Spinal cord (tissue), 10 donors: ENCODE results near the gene GAREM1. TPM values are rescaled to one million over a fixed set of nuclear protein-coding genes. Genes with fewer than 3 reads are reported as not detected.

Source experiments
- DNase-seq, 6 donors: peaks; one replicate each; pipeline versions ENCODE4 v3.0.0 to v3.0.0-alpha.2; 2013 to 2015; ENCODE audit warnings: low spot score in 6 of 6, low read depth in 4 of 6
- H3K27ac ChIP-seq: one replicate; pipeline ENCODE4 v1.5.1; 2013; ENCODE audit warnings: low read depth, low read length, control low read depth
- H3K27me3 ChIP-seq: one replicate; pipeline ENCODE4 v1.6.1; 2013; ENCODE audit warnings: low read length; ENCODE audit not compliant: control insufficient read depth, insufficient read depth
- H3K36me3 ChIP-seq: one replicate; pipeline ENCODE4 v1.6.1; 2013; ENCODE audit warnings: low read length; ENCODE audit not compliant: control insufficient read depth, insufficient read depth
- H3K4me1 ChIP-seq: one replicate; pipeline ENCODE4 v1.6.1; 2013; ENCODE audit warnings: low read length; ENCODE audit not compliant: control insufficient read depth, insufficient read depth
- H3K4me3 ChIP-seq: one replicate; pipeline ENCODE4 v1.5.1; 2013; ENCODE audit warnings: low read depth, low read length, control low read depth
- H3K9me3 ChIP-seq: one replicate; pipeline ENCODE4 v1.6.1; 2013; ENCODE audit warnings: low read length; ENCODE audit not compliant: control insufficient read depth, insufficient read depth
- WGBS: methylation state at CpG from one replicate; pipeline ENCODE4 v1.1.5; 2013; ENCODE audit warnings: missing lambda C conversion rate; ENCODE audit not compliant: insufficient coverage; 5-methylcytosine and 5-hydroxymethylcytosine counted together
- polyA plus RNA-seq, 2 donors: library from polyadenylated mRNA; unstranded; fragments of 120-200 nt; gene quantifications; one replicate each; pipeline ENCODE4 v1.2.1, GENCODE V29; 2013; ENCODE audit not compliant: insufficient read length in 2 of 2
- total RNA-seq, 2 donors: library from RNA; depleted of rRNA in 1 of 2; stranded (reverse); fragments of 120-200 nt in 1 of 2; fragments of >200 nt in 1 of 2; gene quantifications; one replicate each; pipeline versions ENCODE4 v1.2.3 to v1.2.4, GENCODE V29; 2013 to 2014
- donor health status: healthy.

The GAREM1 gene
- total and polyA plus RNA-seq, 4 donors, result 12.3 to 19.7 (median 16.6) TPM

GRCh38 chr18:32380559-32380958, 90.1 kb downstream of the GAREM1 start:
- Histone ChIP-seq H3K27ac (no peak overlapping the region), H3K36me3 (no peaks in the 10 kb centered on the region), H3K4me3 (no peak overlapping the region), H3K4me1 (no peaks in the 10 kb centered on the region), H3K27me3 (no peaks in the 10 kb centered on the region), H3K9me3 (no peaks in the 10 kb centered on the region)
- WGBS, result no CpG with 5 or more reads among the region's 1 CpG
- DNase-seq, result no peak

- no peak for DNase-seq
- WGBS, result 100% methylated on average over 3 of the region's 7 CpGs
- Histone ChIP-seq H3K4me3 (no peak overlapping the region), H3K27ac (no peak overlapping the region), H3K27me3 (no peaks in the 10 kb centered on the region), H3K9me3 (no peaks in the 10 kb centered on the region), H3K4me1 (no peaks in the 10 kb centered on the region), H3K36me3 (no peaks in the 10 kb centered on the region)
These were observed 90.8 kb downstream of the GAREM1 start for GRCh38 chr18:32379891-32380290.

- Histone ChIP-seq H3K27ac (no peak overlapping the region), H3K4me1 (no peaks in the 10 kb centered on the region), H3K9me3 (no peaks in the 10 kb centered on the region), H3K36me3 (no peaks in the 10 kb centered on the region), H3K4me3 (no peak overlapping the region), H3K27me3 (no peaks in the 10 kb centered on the region)
- 87% methylated on average over 2 of the region's 4 CpGs for WGBS
- no peak for DNase-seq
These were observed 92.0 kb downstream of the GAREM1 start for GRCh38 chr18:32378705-32379104.

- Histone ChIP-seq H3K4me3 (no peak overlapping the region), H3K27me3 (no peaks in the 10 kb centered on the region), H3K36me3 (no peaks in the 10 kb centered on the region), H3K9me3 (no peaks in the 10 kb centered on the region), H3K27ac (no peak overlapping the region), H3K4me1 (no peaks in the 10 kb centered on the region)
- peak in 3 of 6 donors; percentile 12 to 43 (median 38) for DNase-seq
- no CpG with 5 or more reads among the region's 3 CpGs for WGBS
These were observed 96.7 kb downstream of the GAREM1 start for GRCh38 chr18:32373995-32374394.

GRCh38 chr18:32373505-32373904, 97.2 kb downstream of the GAREM1 start:
- Histone ChIP-seq H3K4me3 (no peak overlapping the region), H3K27ac (no peak overlapping the region), H3K27me3 (no peaks in the 10 kb centered on the region), H3K4me1 (no peaks in the 10 kb centered on the region), H3K9me3 (no peaks in the 10 kb centered on the region), H3K36me3 (no peaks in the 10 kb centered on the region)
- DNase-seq, result no peak
- no CpG with 5 or more reads among the region's 4 CpGs for WGBS

GRCh38 chr18:32372381-32373061, 98.2 kb downstream of the GAREM1 start:
- no peaks in the 10 kb centered on the region for H3K36me3 ChIP-seq
- H3K4me1 ChIP-seq, result peaks cover 3% of the 10 kb centered on the region
- no CpG with 5 or more reads among the region's 3 CpGs for WGBS
- H3K9me3 ChIP-seq, result no peaks in the 10 kb centered on the region
- no peaks in the 10 kb centered on the region for H3K27me3 ChIP-seq
- no peak overlapping the region for H3K4me3 ChIP-seq
- no peak overlapping the region for H3K27ac ChIP-seq
- no peak for DNase-seq

- 100% methylated on average over 1 of the region's 2 CpGs for WGBS
These were observed 98.7 kb downstream of the GAREM1 start for GRCh38 chr18:32372047-32372380.

GRCh38 chr18:32371384-32371783, 99.3 kb downstream of the GAREM1 start:
- WGBS, result 89% methylated on average over 2 of the region's 2 CpGs
- peaks cover 3% of the 10 kb centered on the region for H3K4me1 ChIP-seq
- H3K27me3 ChIP-seq, result no peaks in the 10 kb centered on the region
- DNase-seq, result no peak
- no peak overlapping the region for H3K27ac ChIP-seq
- H3K9me3 ChIP-seq, result no peaks in the 10 kb centered on the region
- H3K36me3 ChIP-seq, result no peaks in the 10 kb centered on the region
- H3K4me3 ChIP-seq, result no peak overlapping the region

More at GRCh38 chr18:32372047-32372380, 98.7 kb downstream of the GAREM1 start:
- H3K4me3 ChIP-seq, result no peak overlapping the region
- no peak for DNase-seq
- peaks cover 3% of the 10 kb centered on the region for H3K4me1 ChIP-seq
- H3K9me3 ChIP-seq, result no peaks in the 10 kb centered on the region
- H3K27ac ChIP-seq, result no peak overlapping the region
- H3K27me3 ChIP-seq, result no peaks in the 10 kb centered on the region
- no peaks in the 10 kb centered on the region for H3K36me3 ChIP-seq

- DNase-seq, result peak in 1 of 6 donors; percentile 74
- Histone ChIP-seq H3K27ac (no peak overlapping the region), H3K36me3 (no peaks in the 10 kb centered on the region), H3K4me3 (no peak overlapping the region), H3K9me3 (no peaks in the 10 kb centered on the region), H3K27me3 (no peaks in the 10 kb centered on the region), H3K4me1 (peaks cover 3% of the 10 kb centered on the region)
- WGBS, result no CpG with 5 or more reads among the region's 4 CpGs
These were observed 101.7 kb downstream of the GAREM1 start for GRCh38 chr18:32368991-32369390.

- H3K27ac ChIP-seq, result no peak overlapping the region
- peaks cover 3% of the 10 kb centered on the region for H3K4me1 ChIP-seq
- no peak for DNase-seq
- H3K9me3 ChIP-seq, result no peaks in the 10 kb centered on the region
- H3K36me3 ChIP-seq, result no peaks in the 10 kb centered on the region
- H3K27me3 ChIP-seq, result no peaks in the 10 kb centered on the region
- no peak overlapping the region for H3K4me3 ChIP-seq
These were observed 102.5 kb downstream of the GAREM1 start for GRCh38 chr18:32368170-32368569.
